LNCaP clone FGC (cell line): ENCODE results near the gene MBL2.

ENCODE experiments used
- DNase-seq: peaks from one replicate; pipeline ENCODE4 v3.0.0-alpha.2; 2011; ENCODE audit warnings: low read depth
- H3K4me3 ChIP-seq: 2 replicates; pipeline ENCODE4 v1.5.1; 2011; ENCODE audit warnings: mild to moderate bottlenecking, low read depth, low read length, control low read depth
- TF ChIP-seq, protein P1 (sequence below): IDR thresholded peaks from 2 replicates; pipeline ENCODE4 v1.5.1; 2012; ENCODE audit warnings: mild to moderate bottlenecking; ENCODE audit not compliant: control insufficient read depth, insufficient read depth; ENCODE audit errors: extremely low read depth

MBL2 gene

DNA sequence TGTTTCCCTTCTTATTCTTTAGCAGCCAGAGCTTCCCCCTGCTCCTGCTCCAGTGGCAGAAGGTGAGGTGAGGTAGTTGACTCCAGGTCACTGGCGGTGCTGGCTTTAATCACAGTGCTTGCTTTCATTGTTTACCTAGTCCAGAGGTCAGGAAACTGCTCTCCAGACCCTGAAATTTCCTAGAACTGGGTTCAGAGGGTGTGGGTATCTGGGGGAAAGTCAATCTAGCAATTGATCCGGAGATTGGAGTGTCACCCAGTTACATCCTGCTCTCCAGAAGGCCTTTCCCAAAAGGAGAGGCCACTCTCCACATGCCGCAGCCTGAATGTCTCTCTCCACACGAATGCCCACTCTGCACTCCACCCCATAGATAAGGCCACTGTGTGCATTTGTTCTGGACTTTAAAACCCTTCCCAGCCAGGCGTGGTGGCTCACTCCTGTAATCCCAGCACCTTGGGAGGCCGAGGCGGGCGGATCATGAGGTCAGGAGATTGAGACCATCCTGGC is 2.1 kb upstream of the MBL2 start:
- DNase-seq, result no peak
- TF ChIP-seq, protein P1, sequence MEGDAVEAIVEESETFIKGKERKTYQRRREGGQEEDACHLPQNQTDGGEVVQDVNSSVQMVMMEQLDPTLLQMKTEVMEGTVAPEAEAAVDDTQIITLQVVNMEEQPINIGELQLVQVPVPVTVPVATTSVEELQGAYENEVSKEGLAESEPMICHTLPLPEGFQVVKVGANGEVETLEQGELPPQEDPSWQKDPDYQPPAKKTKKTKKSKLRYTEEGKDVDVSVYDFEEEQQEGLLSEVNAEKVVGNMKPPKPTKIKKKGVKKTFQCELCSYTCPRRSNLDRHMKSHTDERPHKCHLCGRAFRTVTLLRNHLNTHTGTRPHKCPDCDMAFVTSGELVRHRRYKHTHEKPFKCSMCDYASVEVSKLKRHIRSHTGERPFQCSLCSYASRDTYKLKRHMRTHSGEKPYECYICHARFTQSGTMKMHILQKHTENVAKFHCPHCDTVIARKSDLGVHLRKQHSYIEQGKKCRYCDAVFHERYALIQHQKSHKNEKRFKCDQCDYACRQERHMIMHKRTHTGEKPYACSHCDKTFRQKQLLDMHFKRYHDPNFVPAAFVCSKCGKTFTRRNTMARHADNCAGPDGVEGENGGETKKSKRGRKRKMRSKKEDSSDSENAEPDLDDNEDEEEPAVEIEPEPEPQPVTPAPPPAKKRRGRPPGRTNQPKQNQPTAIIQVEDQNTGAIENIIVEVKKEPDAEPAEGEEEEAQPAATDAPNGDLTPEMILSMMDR, result no peak
- H3K4me3 ChIP-seq, result no peak overlapping the region

DNA sequence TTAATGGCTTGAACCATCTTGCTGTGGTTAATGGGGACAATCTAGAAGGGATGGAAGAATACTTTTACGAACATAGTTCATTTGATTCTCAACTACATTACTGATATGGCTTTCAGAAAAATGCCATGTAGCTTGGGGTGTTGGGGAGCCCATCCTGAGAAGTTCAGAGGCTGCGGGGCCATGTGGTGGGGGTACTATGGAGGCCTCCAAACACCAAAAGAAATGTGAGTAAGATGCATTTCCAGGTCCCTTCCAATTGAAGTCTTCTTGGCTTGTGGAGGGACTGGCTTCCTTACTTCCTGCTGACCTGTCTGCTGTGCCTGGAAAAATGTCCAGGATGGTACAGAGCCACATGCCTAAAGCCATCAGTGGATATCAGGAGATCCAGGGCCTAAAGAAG is 1.6 kb upstream of the MBL2 start:
- no peak for DNase-seq
- TF ChIP-seq, protein P1, result no peak
- H3K4me3 ChIP-seq, result no peak overlapping the region

DNA sequence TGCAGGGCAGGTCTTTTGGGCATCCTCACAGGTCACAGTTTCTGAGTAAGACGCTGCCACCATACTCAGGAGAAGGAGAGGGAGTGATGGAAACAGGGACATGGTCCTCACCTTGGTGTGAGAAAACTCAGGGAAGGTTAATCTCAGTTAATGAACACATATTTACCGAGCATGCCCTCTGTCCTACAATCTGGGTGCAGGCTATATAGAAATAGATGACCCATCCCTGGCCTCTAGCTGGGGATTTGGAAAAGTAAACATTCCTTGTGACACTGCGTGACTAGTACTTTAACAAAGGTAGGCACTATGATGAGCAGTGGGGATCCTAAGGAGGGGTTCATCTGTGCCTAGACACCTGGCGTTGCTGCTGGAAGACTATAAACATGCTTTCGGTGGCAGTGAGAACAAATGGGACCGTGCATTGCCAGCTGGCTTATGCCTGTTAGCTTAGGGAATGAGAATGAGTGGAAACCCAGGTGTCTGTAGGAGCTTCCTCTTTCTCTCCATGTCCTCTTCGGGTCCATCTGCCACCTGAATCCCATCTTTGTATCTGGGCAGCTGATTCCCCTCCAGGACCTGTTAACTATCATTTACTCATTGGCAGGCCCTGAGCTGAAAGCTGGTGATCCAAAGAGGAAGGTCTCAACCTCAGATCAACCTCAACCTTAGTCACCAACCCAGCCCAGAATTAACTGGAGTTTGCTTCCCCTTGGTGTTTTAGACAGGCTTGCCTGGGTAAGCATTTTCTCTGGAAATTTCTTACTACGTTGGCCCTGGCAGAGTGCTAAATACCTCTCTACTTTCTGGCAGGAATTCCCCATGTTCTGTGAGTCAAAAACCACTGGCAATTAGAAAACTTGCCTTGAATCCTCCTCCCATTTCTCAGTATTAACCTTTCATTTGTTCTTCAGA is 794 bp downstream of the MBL2 start:
- TF ChIP-seq, protein P1, result no peak
- no peak for DNase-seq
- no peak overlapping the region for H3K4me3 ChIP-seq

DNA sequence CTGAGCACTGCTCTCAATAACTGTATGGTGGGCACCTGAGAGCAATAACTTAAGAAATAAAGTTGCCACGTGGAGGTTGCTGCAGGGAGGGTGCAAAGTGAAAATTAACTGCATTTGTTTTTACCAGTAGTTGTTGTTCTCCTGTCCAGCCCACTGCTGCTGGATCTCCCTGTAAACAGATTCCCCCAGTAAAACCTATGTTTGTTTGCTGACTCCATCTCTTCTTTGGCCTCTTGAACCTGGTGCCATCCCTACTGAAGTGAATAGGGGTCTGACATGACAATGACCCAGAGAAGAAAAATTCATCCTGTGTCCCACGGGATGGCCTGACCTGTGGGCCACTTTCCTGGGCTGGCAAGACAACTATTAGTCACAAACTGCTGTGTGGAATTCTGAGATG is 1.7 kb downstream of the MBL2 start:
- no peak for DNase-seq
- TF ChIP-seq, protein P1, result no peak
- no peak overlapping the region for H3K4me3 ChIP-seq

DNA sequence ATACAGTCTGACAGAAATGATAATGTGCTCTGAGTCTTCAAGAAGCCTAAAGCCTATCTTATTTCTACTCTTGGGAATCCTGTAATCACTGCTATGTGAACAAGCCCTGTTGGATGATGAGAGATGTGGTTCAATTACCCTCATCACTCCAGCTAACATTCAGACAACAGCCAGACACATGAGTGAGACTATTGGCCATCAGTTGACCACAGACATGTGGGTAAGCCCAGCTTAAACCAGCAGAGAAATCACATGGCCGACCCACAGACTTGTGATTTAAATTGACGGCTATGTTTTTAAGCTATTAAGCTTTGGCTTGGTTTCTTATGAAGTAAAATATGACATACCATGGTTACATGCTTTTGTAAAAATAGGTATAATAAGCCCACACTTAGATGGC is 2.6 kb downstream of the MBL2 start:
- TF ChIP-seq, protein P1, result no peak
- no peak overlapping the region for H3K4me3 ChIP-seq
- DNase-seq, result no peak

DNA sequence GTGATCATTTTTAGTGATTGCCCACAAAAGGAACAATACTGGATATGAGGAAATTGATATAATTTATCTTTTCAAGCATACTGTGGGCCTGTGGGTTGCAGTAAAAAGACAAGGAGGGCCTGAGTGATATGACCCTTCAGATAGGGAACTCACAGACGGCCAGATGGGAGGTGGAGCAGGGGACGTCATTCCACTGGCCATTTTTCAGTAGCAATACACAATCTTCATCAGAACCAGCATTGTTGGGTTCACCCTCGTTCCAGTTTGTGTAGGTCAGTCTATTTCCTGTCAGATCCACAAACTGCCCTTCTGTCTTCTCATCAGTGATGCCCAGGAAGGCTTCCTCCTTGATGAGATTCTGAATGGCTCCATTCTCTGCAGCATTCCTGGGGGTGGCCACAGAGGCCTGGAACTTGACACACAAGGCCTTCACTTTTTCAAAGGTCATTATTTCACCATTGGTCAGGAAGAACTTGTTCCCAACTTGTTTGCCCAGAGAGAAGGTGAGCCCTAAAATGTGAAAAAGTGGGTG is 4.5 kb downstream of the MBL2 start:
- H3K4me3 ChIP-seq, result no peak overlapping the region
- no peak for DNase-seq
- TF ChIP-seq, protein P1, result no peak
